NAMALWA (cell line): ENCODE results near the gene ARPIN.
"Not testable (repeated sequence)": the region's sequence is repeated elsewhere in the genome, so short reads cannot be mapped to it uniquely, and the experiment has no call there.

ENCODE experiments used
- DNase-seq: peaks from one replicate; pipeline ENCODE4 v3.0.0-alpha.2; 2015; ENCODE audit warnings: low spot score

The ARPIN gene

GRCh38 chr15:89910891-89911626, 1.7 kb downstream of the ARPIN start:
- no peak for DNase-seq

- no peak for DNase-seq
Observed at GRCh38 chr15:89909611-89910010, 3.1 kb downstream of the ARPIN start.

- no peak for DNase-seq
Observed at GRCh38 chr15:89908226-89908625, 4.5 kb downstream of the ARPIN start.

- DNase-seq, result no peak
Observed at GRCh38 chr15:89907289-89907688, 5.5 kb downstream of the ARPIN start.

GRCh38 chr15:89905846-89906378, 6.8 kb downstream of the ARPIN start:
- DNase-seq, result no peak

- no peak for DNase-seq
Observed at GRCh38 chr15:89904519-89904918, 8.2 kb downstream of the ARPIN start.

- DNase-seq, result no peak
Observed at GRCh38 chr15:89903858-89904130, 9.0 kb downstream of the ARPIN start.

GRCh38 chr15:89903015-89903857, 9.5 kb downstream of the ARPIN start:
- DNase-seq, result no peak

GRCh38 chr15:89900849-89901248, 11.9 kb downstream of the ARPIN start:
- DNase-seq, result no peak

- no peak for DNase-seq
Observed at GRCh38 chr15:89899951-89900567, 12.7 kb downstream of the ARPIN start.

GRCh38 chr15:89899295-89899945, 13.3 kb downstream of the ARPIN start:
- DNase-seq, result no peak

- peak; percentile 64 for DNase-seq
Observed at GRCh38 chr15:89898614-89899294, 14.0 kb downstream of the ARPIN start.

GRCh38 chr15:89898146-89898545, 14.6 kb downstream of the ARPIN start:
- no peak for DNase-seq

GRCh38 chr15:89893696-89894447, 18.9 kb downstream of the ARPIN start, which contains the start of gene AP3S2:
TSS of gene AP3S2 (minus strand) at chr15:89893994. CDS start at chr15:89893949, 45 bp downstream.
- peak; percentile 95 for DNase-seq

GRCh38 chr15:89893027-89893426, 19.7 kb downstream of the ARPIN start:
- DNase-seq, result no peak

GRCh38 chr15:89888214-89888804, 24.4 kb downstream of the ARPIN start:
- peak; percentile 46 for DNase-seq

- DNase-seq, result no peak
Observed at GRCh38 chr15:89885611-89886010, 27.1 kb downstream of the ARPIN start.

- not testable (repeated sequence) for DNase-seq
Observed at GRCh38 chr15:89885179-89885578, 27.6 kb downstream of the ARPIN start.

- no peak for DNase-seq
Observed at GRCh38 chr15:89883518-89883917, 29.2 kb downstream of the ARPIN start.

- DNase-seq, result no peak
Observed at GRCh38 chr15:89880727-89881126, 32.0 kb downstream of the ARPIN start.
